GM19351 (cell line): Measurements from ENCODE around the gene TEX53.

Experiments
- ATAC-seq: cut with Tn5 transposase; IDR thresholded peaks from one replicate; pipeline ENCODE4 v1.9.1; 2021; ENCODE audit warnings: mild to moderate bottlenecking, moderate library complexity; ENCODE audit not compliant: unreplicated experiment

The TEX53 gene

GRCh38 chr9:114657705-114658104 is at the start of gene TEX53:
TEX53 (minus strand) TSS chr9:114657805; CDS start chr9:114657774, 31 bp downstream.
- ATAC-seq = no peak

- no peak for ATAC-seq
Measured at GRCh38 chr9:114706711-114707110, 49.1 kb upstream of the TEX53 start.

- no peak for ATAC-seq
Measured at GRCh38 chr9:114701988-114702387, 44.4 kb upstream of the TEX53 start.

- ATAC-seq = peak; percentile 51
Measured at GRCh38 chr9:114697951-114698351, 40.3 kb upstream of the TEX53 start.

- ATAC-seq = peak; percentile 62
Measured at GRCh38 chr9:114696814-114697544, 39.4 kb upstream of the TEX53 start.

GRCh38 chr9:114695948-114696347 is 38.3 kb upstream of the TEX53 start:
- no peak for ATAC-seq

- peak; percentile 43 for ATAC-seq
Measured at GRCh38 chr9:114694719-114695269, 37.2 kb upstream of the TEX53 start.

GRCh38 chr9:114694146-114694545 is 36.5 kb upstream of the TEX53 start:
- ATAC-seq = no peak

- no peak for ATAC-seq
Measured at GRCh38 chr9:114693248-114693855, 35.7 kb upstream of the TEX53 start.

- ATAC-seq = no peak
Measured at GRCh38 chr9:114691956-114692295, 34.3 kb upstream of the TEX53 start.

GRCh38 chr9:114691046-114691955 is 33.7 kb upstream of the TEX53 start:
- peak; percentile 57 for ATAC-seq

- ATAC-seq = no peak
Measured at GRCh38 chr9:114690308-114690707, 32.7 kb upstream of the TEX53 start.

- no peak for ATAC-seq
Measured at GRCh38 chr9:114689813-114690212, 32.2 kb upstream of the TEX53 start.

- ATAC-seq = no peak
Measured at GRCh38 chr9:114688909-114689610, 31.5 kb upstream of the TEX53 start.

GRCh38 chr9:114688379-114688778 is 30.8 kb upstream of the TEX53 start:
- no peak for ATAC-seq

- ATAC-seq = no peak
Measured at GRCh38 chr9:114687034-114687433, 29.4 kb upstream of the TEX53 start.

GRCh38 chr9:114685951-114686350 is 28.3 kb upstream of the TEX53 start:
- no peak for ATAC-seq

GRCh38 chr9:114684036-114684435 is 26.4 kb upstream of the TEX53 start:
- ATAC-seq = no peak

- no peak for ATAC-seq
Measured at GRCh38 chr9:114682846-114683245, 25.2 kb upstream of the TEX53 start.

GRCh38 chr9:114681594-114682332 is 24.2 kb upstream of the TEX53 start, which contains the start of gene TEX48:
TEX48 (minus strand) TSS chr9:114682192; CDS start chr9:114671723, 10,469 bp downstream.
- peak; percentile 89 for ATAC-seq
